GM23338 (cell line): ENCODE measurements around the gene SLC8A1. TPM values are rescaled to one million over a fixed set of nuclear protein-coding genes. Genes with fewer than 3 reads are reported as not detected.

Experiments
- ATAC-seq: fragments of 200-7000 bp; cut with Tn5 transposase; 3 replicates; pipeline ENCODE4 v1.9.1; 2020
- DNase-seq: peaks from one replicate; pipeline ENCODE4 v3.0.0-alpha.2; 2015; ENCODE audit warnings: low spot score
- H2AFZ ChIP-seq: fragments of 200-600 bp; sonication (generic); 2 replicates; pipeline ENCODE4 v1.8.0; 2016; ENCODE audit warnings: antibody characterized with exemption, mild to moderate bottlenecking, moderate library complexity
- H3F3A ChIP-seq: fragments of 200-600 bp; sonication (generic); replicated peaks from 2 replicates; pipeline ENCODE4 v1.8.0; 2017; ENCODE audit warnings: antibody characterized with exemption, mixed run types, low read depth
- H3K27ac ChIP-seq: fragments of 200-600 bp; sonication (generic); 2 replicates; pipeline ENCODE4 v1.6.1; 2016; ENCODE audit warnings: low read depth
- H3K27me3 ChIP-seq: fragments of 200-600 bp; sonication (generic); 2 replicates; pipeline ENCODE4 v1.8.0; 2016; ENCODE audit warnings: mild to moderate bottlenecking, mixed run types, moderate library complexity; ENCODE audit not compliant: insufficient read depth
- H3K36me3 ChIP-seq: fragments of 200-600 bp; sonication (generic); 2 replicates; pipeline ENCODE4 v1.8.0; 2016; ENCODE audit warnings: mild to moderate bottlenecking; ENCODE audit not compliant: insufficient read depth
- H3K4me1 ChIP-seq: fragments of 200-600 bp; sonication (generic); 2 replicates; pipeline ENCODE4 v1.8.0; 2016; ENCODE audit warnings: mild to moderate bottlenecking, moderate library complexity; ENCODE audit not compliant: insufficient read depth
- H3K4me2 ChIP-seq: fragments of 200-600 bp; sonication (generic); 2 replicates; pipeline ENCODE4 v1.7.1; 2017; ENCODE audit warnings: mixed run types
- H3K4me3 ChIP-seq: fragments of 200-600 bp; sonication (generic); 2 replicates; pipeline ENCODE4 v1.6.1; 2016; ENCODE audit warnings: mixed run types
- H3K79me2 ChIP-seq: fragments of 200-600 bp; sonication (generic); replicated peaks from 2 replicates; pipeline ENCODE4 v1.8.0; 2017; ENCODE audit warnings: mild to moderate bottlenecking; ENCODE audit not compliant: insufficient read depth
- H3K9me2 ChIP-seq: fragments of 200-600 bp; sonication (generic); 2 replicates; pipeline ENCODE4 v1.8.0; 2017; ENCODE audit not compliant: insufficient read depth
- H4K20me1 ChIP-seq: fragments of 200-600 bp; sonication (generic); replicated peaks from 2 replicates; pipeline ENCODE4 v1.8.0; 2017; ENCODE audit warnings: mild to moderate bottlenecking; ENCODE audit not compliant: insufficient read depth
- H3K27ac Mint-ChIP-seq: 2 replicates; pipeline ENCODE4 v1.8.0; 2020; ENCODE audit warnings: inconsistent platforms, mild to moderate bottlenecking, moderate library complexity, mixed read lengths
- H3K27me3 Mint-ChIP-seq: 3 replicates; pipeline ENCODE4 v1.8.0; 2022; ENCODE audit warnings: low read depth, mild to moderate bottlenecking, moderate library complexity, mixed read lengths, inconsistent platforms; ENCODE audit not compliant: insufficient read depth, poor library complexity
- H3K36me3 Mint-ChIP-seq: 3 replicates; pipeline ENCODE4 v1.8.0; 2021; ENCODE audit warnings: low read depth, mild to moderate bottlenecking, inconsistent platforms, moderate library complexity, mixed read lengths
- H3K4me1 Mint-ChIP-seq: 3 replicates; pipeline ENCODE4 v1.8.0; 2020; ENCODE audit warnings: mild to moderate bottlenecking, inconsistent platforms, mixed read lengths
- H3K4me3 Mint-ChIP-seq: 3 replicates; pipeline ENCODE4 v1.8.0; 2021; ENCODE audit warnings: moderate library complexity, mild to moderate bottlenecking, inconsistent platforms, mixed read lengths
- H3K9me3 Mint-ChIP-seq: 3 replicates; pipeline ENCODE4 v1.8.0; 2020; ENCODE audit warnings: moderate library complexity, mild to moderate bottlenecking, inconsistent platforms, mixed read lengths
- CREB1 ChIP-seq: fragments of 250-450 bp; sonication (Bioruptor Pico); IDR thresholded peaks from 2 replicates; pipeline ENCODE4 v1.5.0; 2020; ENCODE audit warnings: low read depth, mild to moderate bottlenecking, moderate library complexity
- CTCF ChIP-seq, 2 experiments: fragments of 200-600 bp in 1 of 2; sonication (generic) in 1 of 2; conservative IDR thresholded peaks; 2 replicates each; pipeline versions ENCODE4 v1.5.1 to v1.6.1; 2016 to 2017; ENCODE audit warnings: antibody characterized with exemption in 2 of 2, low read depth in 2 of 2, mild to moderate bottlenecking in 2 of 2, moderate library complexity in 1 of 2
- ETS1 ChIP-seq: IDR thresholded peaks from 2 replicates; pipeline ENCODE4 v1.6.1; 2016; ENCODE audit warnings: antibody characterized with exemption
- EZH2 ChIP-seq: fragments of 200-600 bp; sonication (generic); IDR thresholded peaks from one replicate; pipeline ENCODE4 v1.8.0; 2017; ENCODE audit warnings: antibody characterized with exemption, mild to moderate bottlenecking, low read depth; ENCODE audit not compliant: unreplicated experiment
- EZH2phosphoT487 ChIP-seq: fragments of 200-600 bp; sonication (generic); IDR thresholded peaks from one replicate; pipeline ENCODE4 v1.8.1; 2018; ENCODE audit warnings: antibody characterized with exemption; ENCODE audit not compliant: unreplicated experiment
- JUNB ChIP-seq: IDR thresholded peaks from one replicate; pipeline ENCODE4 v1.6.1; 2016; ENCODE audit warnings: antibody characterized with exemption; ENCODE audit not compliant: unreplicated experiment
- POLR2AphosphoS5 ChIP-seq: IDR thresholded peaks from 2 replicates; pipeline ENCODE4 v1.6.1; 2016; ENCODE audit warnings: antibody characterized with exemption, low read depth
- STAT1 ChIP-seq: IDR thresholded peaks from one replicate; pipeline ENCODE4 v1.6.1; 2016; ENCODE audit warnings: antibody characterized with exemption; ENCODE audit not compliant: unreplicated experiment
- ZNF114 ChIP-seq: fragments of 250-450 bp; sonication (Bioruptor Pico); IDR thresholded peaks from 2 replicates; pipeline ENCODE4 v1.5.0; 2020; ENCODE audit warnings: mild to moderate bottlenecking, moderate library complexity
- ZNF331 ChIP-seq: fragments of 250-450 bp; sonication (Bioruptor Pico); IDR thresholded peaks from 2 replicates; pipeline ENCODE4 v1.5.0; 2020; ENCODE audit warnings: low read depth, mild to moderate bottlenecking, moderate library complexity
- polyA plus RNA-seq: library from polyadenylated mRNA; unstranded; fragments of >200 nt; fragmentation: Nextera tagmentation; extraction: Ambion mirVana; gene quantifications from 2 replicates; pipeline ENCODE4 v1.2.1, GENCODE V29; 2016
- total RNA-seq: library from RNA; depleted of rRNA; stranded (reverse); fragments of >200 nt; shearing (Covaris generic); gene quantifications from 2 replicates; pipeline ENCODE4 v1.2.3, GENCODE V29; 2014
- TF ChIP-seq, protein P1 (sequence below): IDR thresholded peaks from one replicate; pipeline ENCODE4 v1.6.1; 2018; ENCODE audit warnings: antibody characterized with exemption; ENCODE audit not compliant: unreplicated experiment

SLC8A1 gene
- total and polyA plus RNA-seq, 2 experiments from 2014 or later, result 2.5 to 3.3 TPM

GRCh38 chr2:40463112-40463511 lies 11.2 kb upstream of the SLC8A1 start (continued):
- TF ChIP-seq, protein P1, sequence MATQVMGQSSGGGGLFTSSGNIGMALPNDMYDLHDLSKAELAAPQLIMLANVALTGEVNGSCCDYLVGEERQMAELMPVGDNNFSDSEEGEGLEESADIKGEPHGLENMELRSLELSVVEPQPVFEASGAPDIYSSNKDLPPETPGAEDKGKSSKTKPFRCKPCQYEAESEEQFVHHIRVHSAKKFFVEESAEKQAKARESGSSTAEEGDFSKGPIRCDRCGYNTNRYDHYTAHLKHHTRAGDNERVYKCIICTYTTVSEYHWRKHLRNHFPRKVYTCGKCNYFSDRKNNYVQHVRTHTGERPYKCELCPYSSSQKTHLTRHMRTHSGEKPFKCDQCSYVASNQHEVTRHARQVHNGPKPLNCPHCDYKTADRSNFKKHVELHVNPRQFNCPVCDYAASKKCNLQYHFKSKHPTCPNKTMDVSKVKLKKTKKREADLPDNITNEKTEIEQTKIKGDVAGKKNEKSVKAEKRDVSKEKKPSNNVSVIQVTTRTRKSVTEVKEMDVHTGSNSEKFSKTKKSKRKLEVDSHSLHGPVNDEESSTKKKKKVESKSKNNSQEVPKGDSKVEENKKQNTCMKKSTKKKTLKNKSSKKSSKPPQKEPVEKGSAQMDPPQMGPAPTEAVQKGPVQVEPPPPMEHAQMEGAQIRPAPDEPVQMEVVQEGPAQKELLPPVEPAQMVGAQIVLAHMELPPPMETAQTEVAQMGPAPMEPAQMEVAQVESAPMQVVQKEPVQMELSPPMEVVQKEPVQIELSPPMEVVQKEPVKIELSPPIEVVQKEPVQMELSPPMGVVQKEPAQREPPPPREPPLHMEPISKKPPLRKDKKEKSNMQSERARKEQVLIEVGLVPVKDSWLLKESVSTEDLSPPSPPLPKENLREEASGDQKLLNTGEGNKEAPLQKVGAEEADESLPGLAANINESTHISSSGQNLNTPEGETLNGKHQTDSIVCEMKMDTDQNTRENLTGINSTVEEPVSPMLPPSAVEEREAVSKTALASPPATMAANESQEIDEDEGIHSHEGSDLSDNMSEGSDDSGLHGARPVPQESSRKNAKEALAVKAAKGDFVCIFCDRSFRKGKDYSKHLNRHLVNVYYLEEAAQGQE, result no peak
- TF ChIP-seq ETS1 (no peak), CREB1 (CRISPR knock-in tag) (no peak), JUNB (no peak), ZNF331 (CRISPR knock-in tag) (no peak), CTCF (conservative IDR thresholded peaks at IDR 0.05; ENCODE audit: low read depth in 2 of 2) (no peak)

- Histone ChIP-seq H3K79me2 (no peaks in the 10 kb centered on the region), H3K4me2 (no peak overlapping the region), H3K27me3 (peaks cover 7% of the 10 kb centered on the region), H3K36me3 (no peaks in the 10 kb centered on the region), H3F3A (no peaks in the 10 kb centered on the region), H3K4me3 (no peak overlapping the region), H2AFZ (no peak overlapping the region), H3K9me2 (no peaks in the 10 kb centered on the region), H3K27ac (no peak overlapping the region), H3K4me1 (peaks cover 26% of the 10 kb centered on the region), H4K20me1 (no peaks in the 10 kb centered on the region)
- Mint-ChIP-seq H3K36me3 (no peaks in the 10 kb centered on the region), H3K4me3 (no peak overlapping the region), H3K27ac (no peak overlapping the region), H3K27me3 (peaks cover under 1% of the 10 kb centered on the region), H3K9me3 (no peaks in the 10 kb centered on the region), H3K4me1 (peaks cover 9% of the 10 kb centered on the region; the same call in 2 of the 3 replicates)
- DNase-seq (no peak), ATAC-seq (no peak)
- TF ChIP-seq ETS1, result no peak
- TF ChIP-seq EZH2phosphoT487, result no peak
- TF ChIP-seq CREB1 (CRISPR knock-in tag), result no peak
- TF ChIP-seq ZNF114, result no peak
- no peak for TF ChIP-seq EZH2
- no peak for TF ChIP-seq CTCF (conservative IDR thresholded peaks at IDR 0.05; ENCODE audit: low read depth in 2 of 2)
- TF ChIP-seq STAT1, result no peak
- TF ChIP-seq POLR2AphosphoS5, result no peak
- TF ChIP-seq JUNB, result no peak
- TF ChIP-seq, protein P1, result no peak
- no peak for TF ChIP-seq ZNF331 (CRISPR knock-in tag)
These were observed 6.4 kb upstream of the SLC8A1 start for GRCh38 chr2:40458271-40458794.
